Adrenal gland (tissue), 12 donors: ENCODE results near the gene LEKR1. TPM values are rescaled to one million over a fixed set of nuclear protein-coding genes. Genes with fewer than 3 reads are reported as not detected.

ENCODE experiments used
- DNase-seq, 7 donors: peaks; one replicate each; pipeline ENCODE4 v3.0.0-alpha.2; 2019 to 2020
- H3K27ac ChIP-seq, 5 donors: fragments of 200-600 bp; sonication (generic) in 4 of 5; 1 replicate in 3 of 5; 2 replicates in 2 of 5; pipeline versions ENCODE4 v1.5.1 to v1.8.0; 2016 to 2020; ENCODE audit warnings: mild to moderate bottlenecking in 1 of 5
- H3K27me3 ChIP-seq: fragments of 200-600 bp; 2 replicates; pipeline ENCODE4 v1.8.0; 2021
- H3K36me3 ChIP-seq, 2 donors: fragments of 200-600 bp; replicated peaks in 1 of 2; 1 replicate in 1 of 2; 2 replicates in 1 of 2; pipeline versions ENCODE4 v1.5.1 to v1.8.0; 2018 to 2022
- H3K4me1 ChIP-seq, 2 donors: fragments of 200-600 bp; replicated peaks in 1 of 2; 1 replicate in 1 of 2; 2 replicates in 1 of 2; pipeline versions ENCODE4 v1.5.1 to v1.8.0; 2018 to 2021
- H3K4me3 ChIP-seq, 4 donors: fragments of 200-600 bp; sonication (generic) in 3 of 4; one replicate each; pipeline ENCODE4 v1.5.1; 2016 to 2018
- H3K9me3 ChIP-seq, 3 donors: fragments of 200-600 bp; sonication (generic) in 1 of 3; replicated peaks in 1 of 3; 1 replicate in 2 of 3; 2 replicates in 1 of 3; pipeline versions ENCODE4 v1.5.1 to v1.8.0; 2016 to 2021
- POLR2A ChIP-seq, 2 donors: fragments of 450-650 bp; IDR thresholded peaks; one replicate each; pipeline ENCODE4 v1.6.1; 2017; ENCODE audit warnings: antibody characterized with exemption in 2 of 2, mild to moderate bottlenecking in 2 of 2, moderate library complexity in 1 of 2
- WGBS, 4 donors: extraction: QIAGEN DNeasy Blood & Tissue Kit in 2 of 4; methylation state at CpG; one replicate each; pipeline versions ENCODE4 v1.1.5 to v1.1.7; 2013 to 2017; 5-methylcytosine and 5-hydroxymethylcytosine counted together
- intact Hi-C, 2 donors: fragments of 100-400 bp; cut with DNase I; formaldehyde crosslinking; loops; one replicate each; pipeline versions ENCODE4 v1.14.1 to v1.15.0; 2022 to 2023
- polyA plus RNA-seq, 3 donors: library from polyadenylated mRNA; stranded (reverse); fragments of 200-250 nt in 2 of 3; fragments of 350-450 nt in 1 of 3; fragmentation: Illumina TruSeq in 1 of 3; extraction: RNeasy Lipid Tissue Mini Kit (QIAGEN cat#74804) in 1 of 3; gene quantifications; one replicate each; pipeline ENCODE4 v1.2.3, GENCODE V29; 2013 to 2014
- total RNA-seq, 9 donors: library from RNA; depleted of rRNA in 4 of 9; stranded (reverse); fragments of >200 nt in 4 of 9; fragments of 120-200 nt in 1 of 9; fragmentation: NEBNext Ultra II Directional in 1 of 9; extraction: Animal tissue kit (Norgen Biotek cat#: 25700) in 1 of 9; gene quantifications; one replicate each; pipeline versions ENCODE4 v1.1.0 to v1.2.4, GENCODE V29; 2013 to 2023
- TF ChIP-seq, protein P1 (sequence below), 6 experiments: fragments of 450-650 bp in 4 of 6; fragments of 200-600 bp in 2 of 6; sonication (generic) in 1 of 6; IDR thresholded peaks; 1 replicate in 5 of 6; 2 replicates in 1 of 6; pipeline versions ENCODE4 v1.5.1 to v1.8.0; 2016 to 2021; ENCODE audit warnings: antibody characterized with exemption in 6 of 6, mild to moderate bottlenecking in 2 of 6, moderate library complexity in 1 of 6
- donor health status: healthy with polysubstance abuse.
- donor health status: Bipolar disorder and iron deficiency.
- donor health status: DM: yes; HTN: yes; CAD: no.
- donor health status: DM: no; HTN: no; CAD: no.
- donor health status: DM: no; HTN: no; CAD: no.
- donor health status: DM: yes; HTN: yes; CAD: no.

The LEKR1 gene
- total and polyA plus RNA-seq, 12 donors = 0.28 to 2.3 (median 1.5) TPM

DNA sequence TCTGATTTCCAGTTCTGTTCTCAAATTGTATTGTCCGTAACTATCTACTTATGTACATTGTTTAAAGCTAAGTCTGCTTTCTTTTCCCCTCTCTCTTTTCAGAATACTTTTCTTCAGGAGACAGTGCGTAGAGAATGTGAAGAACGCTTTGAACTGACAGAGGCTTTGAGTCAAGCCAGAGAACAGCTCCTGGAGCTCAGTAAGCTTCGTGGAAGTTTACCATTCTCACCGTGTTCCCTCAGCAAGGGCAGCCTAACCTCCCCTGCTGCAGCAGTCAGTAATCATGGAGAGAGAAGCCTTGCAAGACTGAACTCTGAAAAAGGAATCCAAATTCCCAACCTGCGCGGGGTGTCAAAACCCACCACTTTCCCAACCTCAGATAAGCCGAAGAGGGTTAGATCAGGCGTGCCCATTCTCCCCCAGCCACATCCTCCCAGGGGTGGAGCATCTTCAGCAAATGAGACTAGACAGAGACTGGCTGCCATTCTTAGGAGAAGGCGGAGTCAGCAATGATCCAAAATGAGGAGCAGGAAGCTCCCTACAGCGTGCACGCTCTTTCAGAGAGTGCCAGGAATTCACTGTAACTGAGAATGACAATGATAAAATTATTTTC, 219.2 kb downstream of the LEKR1 start:
- DNase-seq = no peak
- no peak for TF ChIP-seq POLR2A (IDR thresholded peaks at IDR 0.05)
- TF ChIP-seq, protein P1, sequence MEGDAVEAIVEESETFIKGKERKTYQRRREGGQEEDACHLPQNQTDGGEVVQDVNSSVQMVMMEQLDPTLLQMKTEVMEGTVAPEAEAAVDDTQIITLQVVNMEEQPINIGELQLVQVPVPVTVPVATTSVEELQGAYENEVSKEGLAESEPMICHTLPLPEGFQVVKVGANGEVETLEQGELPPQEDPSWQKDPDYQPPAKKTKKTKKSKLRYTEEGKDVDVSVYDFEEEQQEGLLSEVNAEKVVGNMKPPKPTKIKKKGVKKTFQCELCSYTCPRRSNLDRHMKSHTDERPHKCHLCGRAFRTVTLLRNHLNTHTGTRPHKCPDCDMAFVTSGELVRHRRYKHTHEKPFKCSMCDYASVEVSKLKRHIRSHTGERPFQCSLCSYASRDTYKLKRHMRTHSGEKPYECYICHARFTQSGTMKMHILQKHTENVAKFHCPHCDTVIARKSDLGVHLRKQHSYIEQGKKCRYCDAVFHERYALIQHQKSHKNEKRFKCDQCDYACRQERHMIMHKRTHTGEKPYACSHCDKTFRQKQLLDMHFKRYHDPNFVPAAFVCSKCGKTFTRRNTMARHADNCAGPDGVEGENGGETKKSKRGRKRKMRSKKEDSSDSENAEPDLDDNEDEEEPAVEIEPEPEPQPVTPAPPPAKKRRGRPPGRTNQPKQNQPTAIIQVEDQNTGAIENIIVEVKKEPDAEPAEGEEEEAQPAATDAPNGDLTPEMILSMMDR (IDR thresholded peaks at IDR 0.05) = no peak
- no peaks in the 10 kb centered on the region for H3K27me3 ChIP-seq
- no peak overlapping the region for H3K27ac ChIP-seq
- 61 to 68% (median 65%) methylated on average over 12 of the region's 12 CpGs for WGBS, 4 donors
- H3K9me3 ChIP-seq = no peaks in the 10 kb centered on the region
- no peak overlapping the region for H3K4me3 ChIP-seq
- H3K36me3 ChIP-seq = no peaks in the 10 kb centered on the region
- intact Hi-C loops = no loop called here
- H3K4me1 ChIP-seq = no peaks in the 10 kb centered on the region

DNA sequence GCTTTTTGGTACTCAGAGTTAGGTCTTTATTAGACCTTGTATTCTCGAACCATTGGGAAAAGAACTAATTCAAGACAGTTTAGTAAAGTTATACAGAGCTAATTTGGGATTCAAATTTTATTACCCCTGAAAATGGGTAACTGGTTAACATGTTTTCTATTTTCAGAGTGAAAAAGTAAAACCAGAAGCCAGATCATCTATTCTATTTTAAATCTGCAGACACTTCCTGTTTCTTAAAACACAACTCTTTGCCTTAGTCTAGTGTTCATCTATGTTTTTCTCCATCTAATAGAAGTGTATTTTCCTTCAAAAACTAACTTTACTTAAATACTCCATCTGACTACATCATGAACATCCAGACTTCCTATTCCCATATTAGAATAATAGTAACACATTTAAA, 220.4 kb downstream of the LEKR1 start:
- no peak overlapping the region for H3K4me3 ChIP-seq
- TF ChIP-seq POLR2A (IDR thresholded peaks at IDR 0.05) = no peak
- TF ChIP-seq, protein P1 (IDR thresholded peaks at IDR 0.05) = no peak
- no peaks in the 10 kb centered on the region for H3K36me3 ChIP-seq
- H3K9me3 ChIP-seq = no peaks in the 10 kb centered on the region
- H3K4me1 ChIP-seq = no peaks in the 10 kb centered on the region
- WGBS, 4 donors = 72 to 92% (median 76%) methylated on average over 1 of the region's 1 CpG
- intact Hi-C loops = no loop called here
- no peaks in the 10 kb centered on the region for H3K27me3 ChIP-seq
- H3K27ac ChIP-seq = no peak overlapping the region
- DNase-seq = no peak

DNA sequence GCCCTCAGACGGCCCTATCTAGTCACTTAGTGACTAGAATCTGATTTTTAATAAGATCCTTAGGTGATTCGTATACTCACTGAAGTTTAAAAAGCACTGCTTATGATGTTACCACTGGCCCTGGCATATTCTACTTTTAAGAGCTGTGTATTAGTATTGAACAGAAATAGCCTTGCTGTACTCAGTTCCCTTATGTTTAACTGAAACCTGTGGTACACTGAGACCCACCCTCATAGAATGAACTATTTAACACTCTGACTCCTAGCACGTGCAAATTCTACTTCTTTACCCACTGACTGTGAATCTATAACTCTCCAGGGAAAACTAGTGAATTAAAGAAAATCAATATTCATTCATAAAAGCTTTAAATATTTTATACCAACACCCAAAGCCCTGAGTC, 224.9 kb downstream of the LEKR1 start:
- Histone ChIP-seq H3K4me1 (no peaks in the 10 kb centered on the region), H3K27me3 (no peaks in the 10 kb centered on the region), H3K36me3 (no peaks in the 10 kb centered on the region), H3K27ac (no peak overlapping the region), H3K4me3 (no peak overlapping the region), H3K9me3 (no peaks in the 10 kb centered on the region)
- no peak for DNase-seq
- 77 to 87% (median 83%) methylated on average over 3 of the region's 3 CpGs for WGBS, 4 donors
- intact Hi-C loops = no loop called here
- TF ChIP-seq, protein P1 (IDR thresholded peaks at IDR 0.05) = no peak
- TF ChIP-seq POLR2A (IDR thresholded peaks at IDR 0.05) = no peak

DNA sequence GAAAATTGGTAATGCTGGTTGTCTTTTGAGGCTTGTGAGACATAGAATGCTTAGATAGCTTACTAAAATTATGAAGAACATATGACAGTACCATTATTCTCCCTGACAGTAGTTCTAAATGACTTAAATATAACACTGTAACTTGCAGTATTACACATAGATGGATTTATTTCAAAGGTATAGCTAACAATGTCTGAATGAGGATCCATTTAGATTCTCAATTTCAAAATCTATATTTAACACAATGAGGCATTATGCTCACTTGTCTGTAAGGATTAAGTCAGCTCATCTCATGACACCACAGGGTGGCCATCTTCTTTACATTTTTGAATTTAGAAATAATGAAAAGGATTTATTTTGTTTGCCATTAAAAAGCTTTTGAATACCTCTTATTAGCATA, 225.4 kb downstream of the LEKR1 start:
- H3K4me3 ChIP-seq = no peak overlapping the region
- H3K36me3 ChIP-seq = no peaks in the 10 kb centered on the region
- H3K4me1 ChIP-seq = no peaks in the 10 kb centered on the region
- H3K27ac ChIP-seq = no peak overlapping the region
- DNase-seq = no peak
- H3K9me3 ChIP-seq = no peaks in the 10 kb centered on the region
- H3K27me3 ChIP-seq = no peaks in the 10 kb centered on the region
- TF ChIP-seq, protein P1 (IDR thresholded peaks at IDR 0.05) = no peak
- TF ChIP-seq POLR2A (IDR thresholded peaks at IDR 0.05) = no peak
- intact Hi-C loops = no loop called here
